SK-N-SH (cell line): ENCODE measurements around the gene LGR6.

Experiments used
- EZH2phosphoT487 ChIP-seq: fragments of 200-600 bp; sonication (generic); IDR thresholded peaks from 2 replicates; pipeline ENCODE4 v1.6.1; 2017; ENCODE audit warnings: low read depth, mixed run types, mild to moderate bottlenecking, antibody characterized with exemption, moderate library complexity, borderline replicate concordance
- TF ChIP-seq, protein P1 (sequence below): fragments of 200-600 bp; sonication (generic); IDR thresholded peaks from 2 replicates; pipeline ENCODE4 v1.6.1; 2017; ENCODE audit warnings: antibody characterized with exemption, mild to moderate bottlenecking, moderate library complexity

DNA sequence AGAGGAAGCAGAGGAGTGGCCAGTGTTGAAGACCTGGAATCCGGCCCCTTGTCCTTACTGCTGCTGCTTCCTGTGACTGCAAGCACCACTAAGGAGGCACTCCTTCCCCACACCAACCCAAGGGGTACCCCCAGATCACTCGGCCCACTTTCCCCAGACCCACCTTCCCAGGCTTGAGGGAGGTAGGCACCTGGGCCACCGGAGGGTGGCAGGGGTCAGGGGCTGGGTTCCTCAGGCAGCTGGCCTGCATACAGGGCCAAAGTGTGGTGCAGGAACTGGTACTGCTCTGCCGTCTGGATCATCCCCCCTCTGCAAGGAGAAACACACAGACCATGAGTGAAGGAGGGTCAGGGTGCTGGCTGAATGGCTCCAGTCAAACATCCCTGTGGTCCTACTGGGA lies 45.2 kb upstream of the LGR6 start:
- TF ChIP-seq EZH2phosphoT487 = no peak
- TF ChIP-seq, protein P1, sequence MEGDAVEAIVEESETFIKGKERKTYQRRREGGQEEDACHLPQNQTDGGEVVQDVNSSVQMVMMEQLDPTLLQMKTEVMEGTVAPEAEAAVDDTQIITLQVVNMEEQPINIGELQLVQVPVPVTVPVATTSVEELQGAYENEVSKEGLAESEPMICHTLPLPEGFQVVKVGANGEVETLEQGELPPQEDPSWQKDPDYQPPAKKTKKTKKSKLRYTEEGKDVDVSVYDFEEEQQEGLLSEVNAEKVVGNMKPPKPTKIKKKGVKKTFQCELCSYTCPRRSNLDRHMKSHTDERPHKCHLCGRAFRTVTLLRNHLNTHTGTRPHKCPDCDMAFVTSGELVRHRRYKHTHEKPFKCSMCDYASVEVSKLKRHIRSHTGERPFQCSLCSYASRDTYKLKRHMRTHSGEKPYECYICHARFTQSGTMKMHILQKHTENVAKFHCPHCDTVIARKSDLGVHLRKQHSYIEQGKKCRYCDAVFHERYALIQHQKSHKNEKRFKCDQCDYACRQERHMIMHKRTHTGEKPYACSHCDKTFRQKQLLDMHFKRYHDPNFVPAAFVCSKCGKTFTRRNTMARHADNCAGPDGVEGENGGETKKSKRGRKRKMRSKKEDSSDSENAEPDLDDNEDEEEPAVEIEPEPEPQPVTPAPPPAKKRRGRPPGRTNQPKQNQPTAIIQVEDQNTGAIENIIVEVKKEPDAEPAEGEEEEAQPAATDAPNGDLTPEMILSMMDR = no peak
